Measurements from ENCODE around the gene RAP1GAP2. TPM values are rescaled to one million over a fixed set of nuclear protein-coding genes. Genes with fewer than 3 reads are reported as not detected.

The RAP1GAP2 gene
- total RNA-seq, 4 donors from 2014 or later, result 7.4 to 13.1 (median 10.7) TPM

GRCh38 chr17:2897605-2898004 lies 101.4 kb downstream of the RAP1GAP2 start:
- H3K27me3 ChIP-seq, result no peaks in the 10 kb centered on the region
- TF ChIP-seq CTCF (IDR thresholded peaks at IDR 0.05) (no peak), POLR2A (IDR thresholded peaks at IDR 0.05; ENCODE audit: low read depth) (no peak), EP300 (IDR thresholded peaks at IDR 0.05) (no peak)
- WGBS, result 82% methylated on average over 10 of the region's 11 CpGs

GRCh38 chr17:2898255-2898926 lies 102.2 kb downstream of the RAP1GAP2 start:
- Histone ChIP-seq H3K4me3 (no peak overlapping the region), H3K27me3 (no peaks in the 10 kb centered on the region), H3K4me1 (peaks cover 0 to 7% (median 0%) of the 10 kb centered on the region in 4 donors), H3K27ac (replicated peaks in 1 of 4) (no peak overlapping the region), H3K9me3 (peaks cover 0 to 4% (median 0%) of the 10 kb centered on the region in 4 donors), H3K36me3 (no peaks in the 10 kb centered on the region)
- TF ChIP-seq POLR2AphosphoS5 (IDR thresholded peaks at IDR 0.05) (no peak), CTCF (IDR thresholded peaks at IDR 0.05) (no peak), POLR2A (IDR thresholded peaks at IDR 0.05; ENCODE audit: low read depth) (no peak), EP300 (IDR thresholded peaks at IDR 0.05) (no peak)
- DNase-seq (ENCODE audit: extremely low spot score), result no peak
- 77% methylated on average over 15 of the region's 15 CpGs for WGBS
- intact Hi-C loops (cut with DNase I), result no loop called here

More at GRCh38 chr17:2897605-2898004, 101.4 kb downstream of the RAP1GAP2 start:
- H3K4me1 ChIP-seq, result peaks cover 0 to 4% (median 0%) of the 10 kb centered on the region in 4 donors
- H3K36me3 ChIP-seq, result no peaks in the 10 kb centered on the region
- no peak overlapping the region for H3K4me3 ChIP-seq
- no peak for DNase-seq (ENCODE audit: extremely low spot score)
- H3K9me3 ChIP-seq, result peaks cover 0 to 4% (median 0%) of the 10 kb centered on the region in 4 donors
- no peak overlapping the region for H3K27ac ChIP-seq (replicated peaks in 1 of 4)
- intact Hi-C loops (cut with DNase I), result no loop called here

- H3K4me1 ChIP-seq, result peaks cover 0 to 13% (median 6%) of the 10 kb centered on the region in 4 donors
- intact Hi-C loops (cut with DNase I), result no loop called here
- no peak overlapping the region for H3K27ac ChIP-seq (replicated peaks in 1 of 4)
- H3K4me3 ChIP-seq, result no peak overlapping the region
- 75% methylated on average over 9 of the region's 9 CpGs for WGBS
- H3K27me3 ChIP-seq, result no peaks in the 10 kb centered on the region
- TF ChIP-seq POLR2AphosphoS5 (IDR thresholded peaks at IDR 0.05) (no peak), POLR2A (IDR thresholded peaks at IDR 0.05; ENCODE audit: low read depth) (no peak), CTCF (IDR thresholded peaks at IDR 0.05) (no peak), EP300 (IDR thresholded peaks at IDR 0.05) (no peak)
- DNase-seq (ENCODE audit: extremely low spot score), result no peak
- H3K36me3 ChIP-seq, result no peaks in the 10 kb centered on the region
- H3K9me3 ChIP-seq, result peaks cover 0 to 4% (median 0%) of the 10 kb centered on the region in 4 donors
Measured at GRCh38 chr17:2899906-2900305, 103.7 kb downstream of the RAP1GAP2 start.

- WGBS, result 83% methylated on average over 9 of the region's 9 CpGs
- no peak overlapping the region for H3K27ac ChIP-seq (replicated peaks in 1 of 4)
- peaks cover 0 to 16% (median 6%) of the 10 kb centered on the region in 4 donors for H3K4me1 ChIP-seq
- peaks cover 0 to 4% (median 0%) of the 10 kb centered on the region in 4 donors for H3K9me3 ChIP-seq
- no peaks in the 10 kb centered on the region for H3K27me3 ChIP-seq
- DNase-seq (ENCODE audit: extremely low spot score), result no peak
- intact Hi-C loops (cut with DNase I), result no loop called here
- TF ChIP-seq POLR2A (IDR thresholded peaks at IDR 0.05; ENCODE audit: low read depth) (no peak), POLR2AphosphoS5 (IDR thresholded peaks at IDR 0.05) (no peak), EP300 (IDR thresholded peaks at IDR 0.05) (no peak), CTCF (IDR thresholded peaks at IDR 0.05) (no peak)
- no peak overlapping the region for H3K4me3 ChIP-seq
- no peaks in the 10 kb centered on the region for H3K36me3 ChIP-seq
Measured at GRCh38 chr17:2900842-2901241, 104.6 kb downstream of the RAP1GAP2 start.

Measured in esophagus muscularis mucosa (tissue), 4 donors.